Epithelial cell of esophagus (primary cell): Measurements from ENCODE around the gene WNT16.

Source experiments
- DNase-seq: peaks from one replicate; pipeline ENCODE4 v3.0.0; 2010; ENCODE audit warnings: low read depth
- H3K4me3 ChIP-seq: 2 replicates; pipeline ENCODE4 v1.5.1; 2011; ENCODE audit warnings: mild to moderate bottlenecking, low read length, control low read depth
- CTCF ChIP-seq: IDR thresholded peaks from 2 replicates; pipeline ENCODE4 v1.5.1; 2011; ENCODE audit warnings: low read depth, mild to moderate bottlenecking, low read length, control low read depth, inconsistent platforms; ENCODE audit not compliant: insufficient read depth; ENCODE audit errors: missing control alignments

The WNT16 gene

DNA sequence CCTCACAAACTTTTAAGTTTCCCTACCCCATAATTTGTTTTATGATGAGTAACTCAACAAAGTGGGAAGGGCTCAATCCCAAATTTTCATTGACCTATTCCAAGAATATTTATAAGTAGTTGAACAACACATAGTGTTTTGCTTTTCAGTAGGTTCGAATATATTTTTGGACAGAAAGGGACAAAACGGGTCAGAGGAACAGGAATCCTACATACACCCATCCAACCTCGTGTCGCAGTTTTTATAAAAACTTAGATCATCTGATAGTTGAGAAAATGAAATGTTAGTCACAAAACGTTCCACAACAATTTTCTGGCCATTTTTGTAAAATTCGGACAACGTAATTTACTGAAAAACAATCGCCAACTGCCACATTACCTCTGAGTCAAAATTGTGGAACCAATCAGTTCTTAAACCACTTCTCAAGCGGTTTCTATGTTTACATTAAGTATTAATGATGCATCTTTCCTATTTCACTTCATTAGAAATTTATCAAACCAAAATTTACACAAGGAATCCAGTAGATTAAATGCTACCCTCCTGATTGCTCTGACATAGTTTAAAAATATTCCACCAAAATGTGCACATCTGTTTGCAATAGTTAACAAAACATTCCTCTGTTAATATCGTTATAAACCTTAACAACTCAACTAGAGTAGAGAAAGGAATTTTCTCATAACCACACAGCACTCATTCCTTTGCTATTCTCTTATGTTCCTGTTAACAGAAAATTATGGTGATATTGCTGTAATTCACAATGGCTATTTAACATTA lies 6.3 kb downstream of the WNT16 start:
- no peak overlapping the region for H3K4me3 ChIP-seq
- no peak for DNase-seq
- no peak for TF ChIP-seq CTCF

DNA sequence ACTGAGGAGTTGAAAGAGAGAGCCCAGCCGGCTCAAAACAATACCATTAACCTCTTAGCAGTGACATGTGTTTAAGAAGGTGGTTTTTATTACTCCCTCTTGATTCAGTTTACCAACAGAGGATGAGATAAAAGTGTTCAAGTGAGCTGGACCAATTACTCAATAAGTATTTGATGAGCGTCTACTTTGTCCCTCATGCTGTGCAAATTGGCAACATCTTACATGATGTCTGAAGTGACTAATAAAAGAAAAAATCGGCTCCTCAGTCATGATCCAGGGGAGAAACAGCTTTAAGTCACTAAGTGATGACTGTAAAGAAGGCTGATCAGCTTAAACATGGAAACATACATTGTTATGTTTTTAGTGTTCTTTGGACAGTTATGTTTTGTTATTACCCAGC lies 7.8 kb downstream of the WNT16 start:
- no peak for TF ChIP-seq CTCF
- no peak for DNase-seq
- no peak overlapping the region for H3K4me3 ChIP-seq

GRCh38 chr7:121337398-121337797 lies 8.6 kb downstream of the WNT16 start:
- peak; percentile 50 for DNase-seq
- H3K4me3 ChIP-seq = no peak overlapping the region

GRCh38 chr7:121339082-121339481 lies 10.3 kb downstream of the WNT16 start:
- no peak for DNase-seq
- no peak overlapping the region for H3K4me3 ChIP-seq
- no peak for TF ChIP-seq CTCF

More at GRCh38 chr7:121337398-121337797, 8.6 kb downstream of the WNT16 start:
- TF ChIP-seq CTCF = peak; percentile 55

DNA sequence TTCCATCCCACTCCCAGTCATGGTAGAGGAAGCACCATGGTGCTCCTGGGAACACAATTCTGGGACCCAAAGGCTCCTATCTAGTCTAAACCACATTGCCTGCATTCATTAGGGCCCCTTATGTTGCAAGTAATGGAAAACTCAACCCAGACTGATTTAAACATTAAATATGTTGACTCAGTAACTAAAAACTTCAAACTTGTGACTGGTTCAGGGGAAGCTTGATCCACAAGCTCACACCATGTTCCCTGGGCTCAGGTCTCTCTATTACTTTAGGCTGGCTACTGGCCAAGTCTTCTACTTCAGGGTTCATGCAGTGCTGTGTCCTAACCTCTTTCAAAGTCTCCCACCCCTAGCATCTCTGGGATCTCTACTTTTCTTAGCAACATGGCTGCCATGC lies 13.1 kb downstream of the WNT16 start:
- TF ChIP-seq CTCF = no peak
- no peak for DNase-seq
- H3K4me3 ChIP-seq = no peak overlapping the region

- DNase-seq = no peak
- H3K4me3 ChIP-seq = no peak overlapping the region
- no peak for TF ChIP-seq CTCF
These were observed 13.8 kb downstream of the WNT16 start for GRCh38 chr7:121342631-121343030.

DNA sequence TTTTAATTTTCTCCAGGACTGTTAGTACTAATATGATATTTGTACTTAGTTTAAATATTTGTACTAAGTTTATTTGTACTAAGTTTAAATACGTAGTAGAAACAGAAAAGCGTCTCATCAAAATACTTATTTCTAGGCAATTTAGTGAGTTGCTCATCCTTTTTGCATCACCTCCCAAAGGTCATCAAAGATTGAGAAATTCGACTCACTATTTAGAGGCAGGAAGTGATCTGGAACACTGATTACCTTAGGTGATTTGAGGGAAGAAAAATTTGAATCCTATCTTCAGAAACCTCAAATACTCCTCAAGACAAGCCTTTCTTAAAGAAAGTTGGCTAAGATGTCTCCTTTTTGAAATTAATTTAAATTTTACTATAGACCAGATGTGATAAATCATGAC lies 14.5 kb downstream of the WNT16 start:
- TF ChIP-seq CTCF = no peak
- no peak for DNase-seq
- no peak overlapping the region for H3K4me3 ChIP-seq
